ENCODE results near the gene PSEN1.

Gene PSEN1

GRCh38 chr14:73254247-73255004, 118.1 kb downstream of the PSEN1 start:
- H3K36me3 ChIP-seq (ENCODE audit: control insufficient read depth, insufficient read depth, low read length), result peaks cover 18% of the 10 kb centered on the region; the same call in 1 of the 2 replicates
- no peaks in the 10 kb centered on the region for H3K27me3 ChIP-seq (ENCODE audit: control insufficient read depth, insufficient read depth, low read length)
- no peak overlapping the region for H3K27ac ChIP-seq (ENCODE audit: low read depth, low read length)
- H3K9me3 ChIP-seq (ENCODE audit: control insufficient read depth, insufficient read depth, low read length), result no peaks in the 10 kb centered on the region
- no peak overlapping the region for H3K9ac ChIP-seq (ENCODE audit: low read depth, low read length)
- no peak overlapping the region for H3K4me3 ChIP-seq (ENCODE audit: low read depth, low read length)
- H3K4me1 ChIP-seq (ENCODE audit: control insufficient read depth, insufficient read depth, low read length), result no peaks in the 10 kb centered on the region

GRCh38 chr14:73255005-73255400, 118.7 kb downstream of the PSEN1 start:
- Histone ChIP-seq H3K27ac (ENCODE audit: low read depth, low read length) (no peak overlapping the region), H3K4me1 (ENCODE audit: control insufficient read depth, insufficient read depth, low read length) (no peaks in the 10 kb centered on the region), H3K9me3 (ENCODE audit: control insufficient read depth, insufficient read depth, low read length) (no peaks in the 10 kb centered on the region), H3K4me3 (ENCODE audit: low read depth, low read length) (no peak overlapping the region), H3K27me3 (ENCODE audit: control insufficient read depth, insufficient read depth, low read length) (no peaks in the 10 kb centered on the region), H3K36me3 (ENCODE audit: control insufficient read depth, insufficient read depth, low read length) (peaks cover 18% of the 10 kb centered on the region; the same call in 1 of the 2 replicates), H3K9ac (ENCODE audit: low read depth, low read length) (no peak overlapping the region)

GRCh38 chr14:73255693-73256225, 119.5 kb downstream of the PSEN1 start:
- Histone ChIP-seq H3K9ac (ENCODE audit: low read depth, low read length) (no peak overlapping the region), H3K9me3 (ENCODE audit: control insufficient read depth, insufficient read depth, low read length) (no peaks in the 10 kb centered on the region), H3K27me3 (ENCODE audit: control insufficient read depth, insufficient read depth, low read length) (no peaks in the 10 kb centered on the region), H3K27ac (ENCODE audit: low read depth, low read length) (no peak overlapping the region), H3K4me3 (ENCODE audit: low read depth, low read length) (no peak overlapping the region), H3K36me3 (ENCODE audit: control insufficient read depth, insufficient read depth, low read length) (peaks cover 12% of the 10 kb centered on the region; the same call in 1 of the 2 replicates), H3K4me1 (ENCODE audit: control insufficient read depth, insufficient read depth, low read length) (no peaks in the 10 kb centered on the region)

GRCh38 chr14:73258076-73258475, 121.8 kb downstream of the PSEN1 start:
- Histone ChIP-seq H3K9me3 (ENCODE audit: control insufficient read depth, insufficient read depth, low read length) (no peaks in the 10 kb centered on the region), H3K4me3 (ENCODE audit: low read depth, low read length) (no peak overlapping the region), H3K9ac (ENCODE audit: low read depth, low read length) (no peak overlapping the region), H3K4me1 (ENCODE audit: control insufficient read depth, insufficient read depth, low read length) (no peaks in the 10 kb centered on the region), H3K36me3 (ENCODE audit: control insufficient read depth, insufficient read depth, low read length) (peaks cover 13% of the 10 kb centered on the region; the same call in 1 of the 2 replicates), H3K27me3 (ENCODE audit: control insufficient read depth, insufficient read depth, low read length) (no peaks in the 10 kb centered on the region), H3K27ac (ENCODE audit: low read depth, low read length) (no peak overlapping the region)

- Histone ChIP-seq H3K9me3 (ENCODE audit: control insufficient read depth, insufficient read depth, low read length) (no peaks in the 10 kb centered on the region), H3K4me3 (ENCODE audit: low read depth, low read length) (no peak overlapping the region), H3K27ac (ENCODE audit: low read depth, low read length) (no peak overlapping the region), H3K27me3 (ENCODE audit: control insufficient read depth, insufficient read depth, low read length) (no peaks in the 10 kb centered on the region), H3K36me3 (ENCODE audit: control insufficient read depth, insufficient read depth, low read length) (peaks cover 18% of the 10 kb centered on the region; the same call in 1 of the 2 replicates), H3K4me1 (ENCODE audit: control insufficient read depth, insufficient read depth, low read length) (no peaks in the 10 kb centered on the region), H3K9ac (ENCODE audit: low read depth, low read length) (no peak overlapping the region)
These were observed 122.7 kb downstream of the PSEN1 start for GRCh38 chr14:73258845-73259611.

- H3K4me3 ChIP-seq (ENCODE audit: low read depth, low read length), result no peak overlapping the region
- peaks cover 23% of the 10 kb centered on the region; the same call in 1 of the 2 replicates for H3K36me3 ChIP-seq (ENCODE audit: control insufficient read depth, insufficient read depth, low read length)
- H3K4me1 ChIP-seq (ENCODE audit: control insufficient read depth, insufficient read depth, low read length), result no peaks in the 10 kb centered on the region
- H3K27me3 ChIP-seq (ENCODE audit: control insufficient read depth, insufficient read depth, low read length), result no peaks in the 10 kb centered on the region
- no peaks in the 10 kb centered on the region for H3K9me3 ChIP-seq (ENCODE audit: control insufficient read depth, insufficient read depth, low read length)
- H3K27ac ChIP-seq (ENCODE audit: low read depth, low read length), result no peak overlapping the region
- H3K9ac ChIP-seq (ENCODE audit: low read depth, low read length), result no peak overlapping the region
These were observed 123.5 kb downstream of the PSEN1 start for GRCh38 chr14:73259837-73260236.

- H3K36me3 ChIP-seq (ENCODE audit: control insufficient read depth, insufficient read depth, low read length), result peaks cover 26% of the 10 kb centered on the region
- H3K4me1 ChIP-seq (ENCODE audit: control insufficient read depth, insufficient read depth, low read length), result no peaks in the 10 kb centered on the region
- no peaks in the 10 kb centered on the region for H3K9me3 ChIP-seq (ENCODE audit: control insufficient read depth, insufficient read depth, low read length)
- H3K4me3 ChIP-seq (ENCODE audit: low read depth, low read length), result no peak overlapping the region
- H3K9ac ChIP-seq (ENCODE audit: low read depth, low read length), result no peak overlapping the region
- no peaks in the 10 kb centered on the region for H3K27me3 ChIP-seq (ENCODE audit: control insufficient read depth, insufficient read depth, low read length)
- H3K27ac ChIP-seq (ENCODE audit: low read depth, low read length), result no peak overlapping the region
These were observed 124.3 kb downstream of the PSEN1 start for GRCh38 chr14:73260574-73260973.

- no peak overlapping the region for H3K9ac ChIP-seq (ENCODE audit: low read depth, low read length)
- H3K27ac ChIP-seq (ENCODE audit: low read depth, low read length), result no peak overlapping the region
- H3K4me3 ChIP-seq (ENCODE audit: low read depth, low read length), result no peak overlapping the region
- no peaks in the 10 kb centered on the region for H3K9me3 ChIP-seq (ENCODE audit: control insufficient read depth, insufficient read depth, low read length)
- peaks cover 26% of the 10 kb centered on the region for H3K36me3 ChIP-seq (ENCODE audit: control insufficient read depth, insufficient read depth, low read length)
- no peaks in the 10 kb centered on the region for H3K27me3 ChIP-seq (ENCODE audit: control insufficient read depth, insufficient read depth, low read length)
- H3K4me1 ChIP-seq (ENCODE audit: control insufficient read depth, insufficient read depth, low read length), result no peaks in the 10 kb centered on the region
These were observed 124.8 kb downstream of the PSEN1 start for GRCh38 chr14:73261075-73261474.

- H3K27ac ChIP-seq (ENCODE audit: low read depth, low read length), result no peak overlapping the region
- no peaks in the 10 kb centered on the region for H3K9me3 ChIP-seq (ENCODE audit: control insufficient read depth, insufficient read depth, low read length)
- no peak overlapping the region for H3K9ac ChIP-seq (ENCODE audit: low read depth, low read length)
- peaks cover 29% of the 10 kb centered on the region for H3K36me3 ChIP-seq (ENCODE audit: control insufficient read depth, insufficient read depth, low read length)
- H3K4me1 ChIP-seq (ENCODE audit: control insufficient read depth, insufficient read depth, low read length), result no peaks in the 10 kb centered on the region
- no peak overlapping the region for H3K4me3 ChIP-seq (ENCODE audit: low read depth, low read length)
- no peaks in the 10 kb centered on the region for H3K27me3 ChIP-seq (ENCODE audit: control insufficient read depth, insufficient read depth, low read length)
These were observed 125.5 kb downstream of the PSEN1 start for GRCh38 chr14:73261520-73262426.

GRCh38 chr14:73262427-73263183, 126.3 kb downstream of the PSEN1 start:
- Histone ChIP-seq H3K27ac (ENCODE audit: low read depth, low read length) (no peak overlapping the region), H3K9ac (ENCODE audit: low read depth, low read length) (no peak overlapping the region), H3K27me3 (ENCODE audit: control insufficient read depth, insufficient read depth, low read length) (no peaks in the 10 kb centered on the region), H3K36me3 (ENCODE audit: control insufficient read depth, insufficient read depth, low read length) (peaks cover 32% of the 10 kb centered on the region), H3K4me1 (ENCODE audit: control insufficient read depth, insufficient read depth, low read length) (no peaks in the 10 kb centered on the region), H3K9me3 (ENCODE audit: control insufficient read depth, insufficient read depth, low read length) (no peaks in the 10 kb centered on the region), H3K4me3 (ENCODE audit: low read depth, low read length) (no peak overlapping the region)

All from HUES48 (cell line).